CMK (cell line): ENCODE results near the gene PGAP3.

Experiments
- DNase-seq: peaks from one replicate; pipeline ENCODE4 v3.0.0-alpha.2; 2010; ENCODE audit warnings: low read depth

PGAP3 gene

GRCh38 chr17:39697961-39698360 lies 10.1 kb upstream of the PGAP3 start:
- no peak for DNase-seq

GRCh38 chr17:39696731-39697130 lies 8.9 kb upstream of the PGAP3 start:
- no peak for DNase-seq

- DNase-seq: no peak
These were observed 7.2 kb upstream of the PGAP3 start for GRCh38 chr17:39695089-39695474.

GRCh38 chr17:39694593-39694992 lies 6.7 kb upstream of the PGAP3 start:
- no peak for DNase-seq

GRCh38 chr17:39688945-39689344 lies 1.1 kb upstream of the PGAP3 start:
- DNase-seq: no peak

GRCh38 chr17:39688475-39688835 lies 598 bp upstream of the PGAP3 start:
- no peak for DNase-seq

GRCh38 chr17:39687101-39687545 lies 734 bp downstream of the PGAP3 start:
- no peak for DNase-seq

- DNase-seq: no peak
These were observed 3.3 kb downstream of the PGAP3 start for GRCh38 chr17:39684369-39685192.

GRCh38 chr17:39683295-39683939 lies 4.4 kb downstream of the PGAP3 start:
- no peak for DNase-seq

GRCh38 chr17:39679521-39680192 lies 8.2 kb downstream of the PGAP3 start:
- DNase-seq: peak; percentile 62

GRCh38 chr17:39678340-39679116 lies 9.3 kb downstream of the PGAP3 start:
- DNase-seq: no peak

GRCh38 chr17:39677542-39678339 lies 10.1 kb downstream of the PGAP3 start:
- no peak for DNase-seq

- no peak for DNase-seq
These were observed 10.8 kb downstream of the PGAP3 start for GRCh38 chr17:39677072-39677471.

- DNase-seq: peak; percentile 96
These were observed 11.5 kb downstream of the PGAP3 start for GRCh38 chr17:39676198-39676819.

GRCh38 chr17:39675390-39676082 lies 12.3 kb downstream of the PGAP3 start:
- no peak for DNase-seq

GRCh38 chr17:39674702-39675389 lies 13.0 kb downstream of the PGAP3 start:
- peak; percentile 54 for DNase-seq

GRCh38 chr17:39674179-39674578 lies 13.7 kb downstream of the PGAP3 start:
- no peak for DNase-seq

GRCh38 chr17:39673335-39674081 lies 14.3 kb downstream of the PGAP3 start:
- DNase-seq: no peak
